DMS153 treated with DMSO at 0.1 percent for 48 hours (cell line): Measurements from ENCODE around the gene ZBTB17.
"Not testable (repeated sequence)": the region's sequence is repeated elsewhere in the genome, so short reads cannot be mapped to it uniquely, and the experiment has no call there.

Source experiments
- DNase-seq: peaks from one replicate; lab custom pipeline; 2025; ENCODE audit not compliant: unreplicated experiment; lab: John Stamatoyannopoulos, UW

ZBTB17 gene

GRCh38 chr1:15988856-15989736 is 13.2 kb upstream of the ZBTB17 start:
- DNase-seq = no peak

GRCh38 chr1:15985611-15986297 is 9.9 kb upstream of the ZBTB17 start:
- no peak for DNase-seq

- DNase-seq = no peak
These were observed 7.4 kb upstream of the ZBTB17 start for GRCh38 chr1:15983275-15983674.

- DNase-seq = no peak
These were observed 5.8 kb upstream of the ZBTB17 start for GRCh38 chr1:15981679-15982078.

- DNase-seq = not testable (repeated sequence)
These were observed 2.0 kb upstream of the ZBTB17 start for GRCh38 chr1:15977947-15978346.

GRCh38 chr1:15975358-15975804 is 520 bp downstream of the ZBTB17 start:
- DNase-seq = no peak

- DNase-seq = no peak
These were observed 1.0 kb downstream of the ZBTB17 start for GRCh38 chr1:15974855-15975254.

- no peak for DNase-seq
These were observed 2.1 kb downstream of the ZBTB17 start for GRCh38 chr1:15973772-15974171.

- DNase-seq = no peak
These were observed 3.5 kb downstream of the ZBTB17 start for GRCh38 chr1:15972409-15972808.

GRCh38 chr1:15970911-15971310 is 5.0 kb downstream of the ZBTB17 start:
- no peak for DNase-seq

- no peak for DNase-seq
These were observed 6.5 kb downstream of the ZBTB17 start for GRCh38 chr1:15969321-15969880.

- no peak for DNase-seq
These were observed 7.7 kb downstream of the ZBTB17 start for GRCh38 chr1:15968172-15968571.

GRCh38 chr1:15966956-15967344 is 9.0 kb downstream of the ZBTB17 start:
- no peak for DNase-seq

- DNase-seq = no peak
These were observed 9.6 kb downstream of the ZBTB17 start for GRCh38 chr1:15966081-15966955.

GRCh38 chr1:15965228-15965767 is 10.6 kb downstream of the ZBTB17 start:
- no peak for DNase-seq

GRCh38 chr1:15963968-15964648 is 11.8 kb downstream of the ZBTB17 start:
- DNase-seq = no peak

- DNase-seq = no peak
These were observed 12.4 kb downstream of the ZBTB17 start for GRCh38 chr1:15963363-15963967.

- no peak for DNase-seq
These were observed 13.1 kb downstream of the ZBTB17 start for GRCh38 chr1:15962671-15963362.

- DNase-seq = no peak
These were observed 13.7 kb downstream of the ZBTB17 start for GRCh38 chr1:15962176-15962575.
